ENCODE results near the gene ETFB.
A peak's percentile ranks its signal among the peaks of the same experiment; 100 is the strongest.

The ETFB gene

GRCh38 chr19:51324167-51324481 is 42.1 kb downstream of the ETFB start:
- TF ChIP-seq CTCF (IDR thresholded peaks at IDR 0.05; ENCODE audit: unreplicated experiment in 3 of 3), result no peak
- Mint-ChIP-seq H3K36me3 (ENCODE audit: low read depth) (peaks cover 15% of the 10 kb centered on the region), H3K27me3 (ENCODE audit: low read depth) (peaks cover 19% of the 10 kb centered on the region), H3K4me3 (no peak overlapping the region), H3K9me3 (no peaks in the 10 kb centered on the region), H3K4me1 (peaks cover 24% of the 10 kb centered on the region), H3K27ac (no peak overlapping the region)

DNA sequence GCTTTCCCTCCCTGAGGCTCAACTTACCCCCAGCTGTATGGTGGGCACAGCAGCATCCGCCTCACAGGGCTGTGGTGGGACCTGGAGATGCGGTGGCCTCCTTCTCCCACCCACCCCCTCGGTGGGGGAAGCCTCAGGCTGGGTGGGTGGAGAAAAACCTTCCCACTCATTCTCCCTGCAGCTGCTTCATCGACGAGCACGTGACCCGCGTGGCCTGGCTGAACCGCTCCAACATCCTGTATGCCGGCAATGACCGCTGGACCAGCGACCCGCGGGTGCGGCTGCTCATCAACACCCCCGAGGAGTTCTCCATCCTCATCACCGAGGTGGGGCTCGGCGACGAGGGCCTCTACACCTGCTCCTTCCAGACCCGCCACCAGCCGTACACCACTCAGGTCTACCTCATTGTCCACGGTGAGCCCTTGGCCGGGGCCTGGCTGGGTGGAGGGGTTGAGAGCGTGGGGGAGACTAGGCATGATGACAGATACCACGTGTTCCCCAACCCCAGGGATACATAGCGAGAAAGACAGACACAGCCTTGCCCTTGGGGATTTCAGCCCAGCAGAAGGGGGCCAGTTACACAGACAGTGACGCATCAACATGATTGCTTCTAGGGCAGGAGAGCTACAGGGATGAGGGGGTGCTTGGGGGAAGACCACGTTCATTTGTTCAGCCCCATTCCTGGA is 42.6 kb downstream of the ETFB start:
- Mint-ChIP-seq H3K4me3 (no peak overlapping the region), H3K27me3 (ENCODE audit: low read depth) (peaks cover 24% of the 10 kb centered on the region), H3K36me3 (ENCODE audit: low read depth) (peaks cover 15% of the 10 kb centered on the region), H3K9me3 (no peaks in the 10 kb centered on the region), H3K27ac (no peak overlapping the region), H3K4me1 (peaks cover 26% of the 10 kb centered on the region)
- no peak for TF ChIP-seq CTCF (IDR thresholded peaks at IDR 0.05; ENCODE audit: unreplicated experiment in 3 of 3)

DNA sequence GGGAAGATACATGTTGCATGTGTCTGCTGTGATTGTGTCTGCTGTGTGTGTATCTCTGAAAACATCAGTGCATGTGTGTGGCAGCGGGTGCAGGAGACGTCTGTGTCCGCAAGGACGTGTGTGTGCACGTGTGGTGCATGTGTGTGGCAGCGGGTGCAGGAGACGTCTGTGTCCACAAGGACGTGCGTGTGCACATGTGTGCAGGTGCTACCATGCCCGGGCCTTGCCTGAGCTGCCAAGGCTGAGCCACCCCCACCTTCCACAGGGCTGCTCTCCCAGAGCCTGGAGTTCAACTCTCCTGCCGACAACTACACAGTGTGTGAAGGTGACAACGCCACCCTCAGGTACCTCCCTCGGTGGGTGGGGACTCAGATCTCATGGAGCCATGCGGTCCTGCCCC is 44.4 kb downstream of the ETFB start:
- Mint-ChIP-seq H3K27me3 (ENCODE audit: low read depth) (peaks cover 27% of the 10 kb centered on the region), H3K4me1 (peaks cover 22% of the 10 kb centered on the region), H3K4me3 (no peak overlapping the region), H3K27ac (no peak overlapping the region), H3K36me3 (ENCODE audit: low read depth) (peaks cover 11% of the 10 kb centered on the region), H3K9me3 (no peaks in the 10 kb centered on the region)
- no peak for TF ChIP-seq CTCF (IDR thresholded peaks at IDR 0.05; ENCODE audit: unreplicated experiment in 3 of 3)

DNA sequence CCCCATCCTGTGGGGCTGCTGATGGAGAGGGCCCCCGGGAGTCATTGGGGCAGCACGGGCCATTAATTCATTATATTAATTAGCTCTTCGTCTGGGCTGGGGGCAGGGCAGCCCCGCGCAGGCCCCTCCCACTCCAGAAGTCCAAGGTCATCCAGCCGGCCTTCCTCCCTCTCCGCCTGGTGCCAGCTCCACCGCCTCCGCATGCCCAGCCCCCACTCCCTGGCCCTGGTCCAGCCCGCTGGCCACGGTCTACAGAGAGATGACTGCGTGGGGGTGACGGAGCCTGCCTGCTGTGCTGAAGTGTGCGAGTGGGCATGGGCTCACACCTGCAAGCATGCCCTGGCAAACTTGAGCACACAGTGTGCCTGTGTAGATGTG is 45.9 kb downstream of the ETFB start:
- TF ChIP-seq CTCF (IDR thresholded peaks at IDR 0.05; ENCODE audit: unreplicated experiment in 3 of 3), result no peak
- Mint-ChIP-seq H3K27me3 (ENCODE audit: low read depth) (peaks cover 16% of the 10 kb centered on the region), H3K27ac (peak overlapping the region in 1 of 3 experiments; percentile 27), H3K4me1 (peaks cover 22% of the 10 kb centered on the region), H3K9me3 (peaks cover 2% of the 10 kb centered on the region), H3K4me3 (no peak overlapping the region), H3K36me3 (ENCODE audit: low read depth) (peaks cover 7% of the 10 kb centered on the region)

DNA sequence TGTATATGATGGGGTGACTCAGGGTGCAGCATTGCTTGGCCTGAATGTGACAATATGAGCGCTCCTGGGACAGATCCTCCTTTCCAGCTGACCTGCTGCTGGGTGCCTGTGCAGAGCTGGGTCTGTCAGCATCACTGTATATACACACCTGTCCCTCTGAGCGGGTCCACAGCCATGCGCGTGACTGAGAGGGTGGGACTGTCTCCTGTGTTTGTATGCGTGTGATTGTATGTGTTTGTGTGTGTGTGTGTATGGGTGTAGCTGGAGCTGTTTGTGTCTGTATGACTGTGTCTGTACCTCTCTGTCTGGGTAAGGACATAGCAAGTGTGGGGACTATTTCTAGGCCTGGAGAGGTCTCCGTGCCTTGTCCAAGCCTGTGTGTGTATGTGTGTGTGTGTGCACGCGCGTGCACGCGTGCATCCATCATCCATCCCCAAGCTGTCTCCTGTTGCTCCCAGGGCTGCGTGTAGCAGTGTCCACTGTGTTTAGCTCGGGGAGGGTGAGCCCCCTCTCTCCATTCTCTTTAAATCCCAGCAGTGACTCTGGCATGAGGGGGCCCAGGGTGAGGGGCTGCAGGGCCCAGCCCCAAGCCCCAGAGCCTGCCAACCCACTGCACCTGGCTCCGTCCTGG is 46.4 kb downstream of the ETFB start:
- Mint-ChIP-seq H3K27me3 (ENCODE audit: low read depth) (peaks cover 17% of the 10 kb centered on the region), H3K9me3 (peaks cover 7% of the 10 kb centered on the region), H3K4me3 (no peak overlapping the region), H3K4me1 (peaks cover 22% of the 10 kb centered on the region), H3K27ac (peak overlapping the region in 2 of 3 experiments; percentile 9 to 77), H3K36me3 (ENCODE audit: low read depth) (peaks cover 6% of the 10 kb centered on the region)
- no peak for TF ChIP-seq CTCF (IDR thresholded peaks at IDR 0.05; ENCODE audit: unreplicated experiment in 3 of 3)
